ENCODE measurements around the gene DNAJC2.

DNA sequence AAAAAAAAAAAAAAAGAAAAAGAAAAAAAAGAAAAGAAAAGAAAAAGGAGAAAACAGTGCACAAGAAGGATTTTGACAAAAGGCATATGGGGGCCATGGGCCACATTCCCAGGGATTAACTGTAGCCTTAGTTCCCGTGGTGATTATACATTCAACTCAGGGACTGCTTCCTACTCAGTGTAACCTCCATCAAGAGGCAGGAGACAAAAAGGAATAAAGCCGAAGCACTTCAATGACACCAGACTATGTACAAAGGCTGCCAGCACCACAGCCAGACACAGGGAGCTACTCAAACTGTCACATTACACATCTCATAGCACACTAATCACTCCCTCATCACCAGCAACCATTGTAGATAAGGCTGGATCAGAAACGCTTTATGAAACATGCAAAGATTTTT is 52.4 kb downstream of the DNAJC2 start:
- TF ChIP-seq, protein P1, sequence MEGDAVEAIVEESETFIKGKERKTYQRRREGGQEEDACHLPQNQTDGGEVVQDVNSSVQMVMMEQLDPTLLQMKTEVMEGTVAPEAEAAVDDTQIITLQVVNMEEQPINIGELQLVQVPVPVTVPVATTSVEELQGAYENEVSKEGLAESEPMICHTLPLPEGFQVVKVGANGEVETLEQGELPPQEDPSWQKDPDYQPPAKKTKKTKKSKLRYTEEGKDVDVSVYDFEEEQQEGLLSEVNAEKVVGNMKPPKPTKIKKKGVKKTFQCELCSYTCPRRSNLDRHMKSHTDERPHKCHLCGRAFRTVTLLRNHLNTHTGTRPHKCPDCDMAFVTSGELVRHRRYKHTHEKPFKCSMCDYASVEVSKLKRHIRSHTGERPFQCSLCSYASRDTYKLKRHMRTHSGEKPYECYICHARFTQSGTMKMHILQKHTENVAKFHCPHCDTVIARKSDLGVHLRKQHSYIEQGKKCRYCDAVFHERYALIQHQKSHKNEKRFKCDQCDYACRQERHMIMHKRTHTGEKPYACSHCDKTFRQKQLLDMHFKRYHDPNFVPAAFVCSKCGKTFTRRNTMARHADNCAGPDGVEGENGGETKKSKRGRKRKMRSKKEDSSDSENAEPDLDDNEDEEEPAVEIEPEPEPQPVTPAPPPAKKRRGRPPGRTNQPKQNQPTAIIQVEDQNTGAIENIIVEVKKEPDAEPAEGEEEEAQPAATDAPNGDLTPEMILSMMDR (conservative IDR thresholded peaks at IDR 0.05; ENCODE audit: low read length) = no peak
- no peak for TF ChIP-seq EZH2phosphoT487 (IDR thresholded peaks at IDR 0.05; ENCODE audit: borderline replicate concordance, low read depth, low read length)

All from OCI-LY7 (cell line).